ENCODE data around the gene CAMK1. TPM values are rescaled to one million over a fixed set of nuclear protein-coding genes. Genes with fewer than 3 reads are reported as not detected.

CAMK1 gene
- total and polyA plus RNA-seq, 9 of the 15 experiments (the other 6 are each of a cell fraction or from before 2014, with no cell fraction given): 0.23 to 10.7 (median 6.0) TPM

DNA sequence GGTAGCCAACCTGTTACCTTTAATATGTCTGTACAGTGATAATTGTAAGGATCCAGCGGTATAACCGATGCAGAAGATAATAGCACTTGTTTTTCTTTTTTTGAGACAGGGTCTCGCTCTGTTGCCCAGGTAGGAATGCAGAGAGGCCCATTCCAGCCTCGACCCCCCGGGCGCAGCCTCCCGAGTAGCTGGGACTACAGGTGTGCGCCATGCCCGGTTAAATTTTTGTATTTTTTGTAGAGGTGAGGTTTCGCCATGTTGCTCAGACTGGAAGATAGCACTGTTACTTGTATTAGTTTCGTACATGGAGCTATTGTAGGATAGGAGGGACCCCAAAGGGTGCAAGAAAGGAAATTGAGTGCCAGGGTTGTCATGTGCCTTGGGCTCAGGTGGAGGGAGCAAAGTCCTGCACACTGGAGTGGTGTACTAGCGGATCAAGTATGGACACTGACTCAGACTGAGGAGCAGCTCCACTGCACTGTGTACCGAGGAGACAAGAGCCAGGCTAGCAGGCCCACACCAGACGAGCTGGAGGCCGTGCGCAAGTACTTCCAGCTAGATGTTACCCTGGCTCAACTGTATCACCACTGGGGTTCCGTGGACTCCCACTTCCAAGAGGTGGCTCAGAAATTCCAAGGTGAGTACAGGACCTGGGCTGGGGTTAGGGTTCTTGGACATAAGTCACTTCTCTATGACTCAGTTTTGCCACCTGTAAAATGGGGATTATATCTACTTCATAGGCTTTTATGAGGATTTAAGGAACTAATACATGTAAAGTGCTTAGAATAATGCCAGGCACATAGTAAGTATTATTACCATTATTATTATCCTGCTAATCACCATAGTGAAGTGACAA, 19.0 kb downstream of the CAMK1 start:
- Histone ChIP-seq H3K79me2 (ENCODE audit: control insufficient read depth, insufficient read depth, low read length) (peaks cover 16% of the 10 kb centered on the region), H3K27me3 (ENCODE audit: control insufficient read depth in 2 of 2, insufficient read depth in 2 of 2, low read length in 2 of 2) (no peaks in the 10 kb centered on the region), H3K4me2 (ENCODE audit: insufficient read depth, low read length) (peak overlapping the region; percentile 95), H3K27ac (ENCODE audit: extremely low read depth, low read depth, low read length) (peak overlapping the region; percentile 82), H3K36me3 (ENCODE audit: control insufficient read depth, insufficient read depth, low read length) (peaks cover 64% of the 10 kb centered on the region), H3K9me1 (ENCODE audit: control insufficient read depth, insufficient read depth, low read length) (no peaks in the 10 kb centered on the region), H3K4me1 (replicated peaks in 1 of 2; ENCODE audit: control insufficient read depth in 2 of 2, insufficient read depth in 2 of 2, low read length in 2 of 2) (peaks cover 12 to 31% of the 10 kb centered on the region in 2 experiments; a peak in 4 of 5 replicates), H3K9ac (ENCODE audit: insufficient read depth in 1 of 2, low read depth in 2 of 2, low read length in 2 of 2) (peak overlapping the region; percentile 78 to 92), H4K20me1 (replicated peaks; ENCODE audit: control insufficient read depth, insufficient read depth, low read length) (no peaks in the 10 kb centered on the region), H2AFZ (ENCODE audit: low read depth, low read length) (peak overlapping the region; percentile 95), H3K4me3 (peak overlapping the region; percentile 69), H3K9me3 (replicated peaks; ENCODE audit: control insufficient read depth, insufficient read depth, low read depth, low read length) (no peaks in the 10 kb centered on the region)
- ATAC-seq (peak; percentile 13), DNase-seq (ENCODE audit: extremely low read depth in 1 of 4, low spot score in 3 of 4) (peak; percentile 48 to 60 (median 50)), FAIRE-seq (no peak)
- intact Hi-C loops (cut with micrococcal nuclease): loop anchor here (1.0 kb wide), 1 partner anchor 42 kb away; the partner anchor contains the start of gene TADA3
- in situ Hi-C loops (cut with MboI): no loop called here
- ChIA-PET POLR2A (interaction anchor here (0.6 to 1.5 kb wide), 11 partner anchors 11 to 435 kb away, joined by 3 to 5 read pairs (median 3); partner anchors contain the start of gene BRPF1), CTCF (ENCODE audit: low intra/inter-chr PET ratio) (no interaction called here)
- WGBS (ENCODE audit: insufficient coverage, low coverage, missing lambda C conversion rate): 14% methylated on average over 17 of the region's 17 CpGs
- BruUV-seq (replicated peaks): no TSS peak
- TF ChIP-seq TSC22D4 (tag; IDR thresholded peaks at IDR 0.05) (no peak), ZBTB7A (IDR thresholded peaks at IDR 0.05; ENCODE audit: borderline replicate concordance, control insufficient read depth, low read depth, low read length) (no peak), HEY1 (CRISPR knock-in tag; IDR thresholded peaks at IDR 0.05; ENCODE audit: borderline replicate concordance) (no peak), ATF7 (IDR thresholded peaks at IDR 0.05) (no peak), CBX1 (IDR thresholded peaks at IDR 0.05; ENCODE audit: low read depth) (peak; percentile 68; the same call in 1 of the 2 replicates), ZNF121 (CRISPR knock-in tag; conservative IDR thresholded peaks at IDR 0.05) (peak; percentile 44), HNRNPL (IDR thresholded peaks at IDR 0.05; ENCODE audit: low read depth, low read length) (no peak), SP2 (IDR thresholded peaks at IDR 0.05; ENCODE audit: extremely low read depth, low read depth, low read length, poor library complexity, severe bottlenecking) (no peak), HDAC2 (IDR thresholded peaks at IDR 0.05) (peak; percentile 89)
- TF ChIP-seq, protein P1, sequence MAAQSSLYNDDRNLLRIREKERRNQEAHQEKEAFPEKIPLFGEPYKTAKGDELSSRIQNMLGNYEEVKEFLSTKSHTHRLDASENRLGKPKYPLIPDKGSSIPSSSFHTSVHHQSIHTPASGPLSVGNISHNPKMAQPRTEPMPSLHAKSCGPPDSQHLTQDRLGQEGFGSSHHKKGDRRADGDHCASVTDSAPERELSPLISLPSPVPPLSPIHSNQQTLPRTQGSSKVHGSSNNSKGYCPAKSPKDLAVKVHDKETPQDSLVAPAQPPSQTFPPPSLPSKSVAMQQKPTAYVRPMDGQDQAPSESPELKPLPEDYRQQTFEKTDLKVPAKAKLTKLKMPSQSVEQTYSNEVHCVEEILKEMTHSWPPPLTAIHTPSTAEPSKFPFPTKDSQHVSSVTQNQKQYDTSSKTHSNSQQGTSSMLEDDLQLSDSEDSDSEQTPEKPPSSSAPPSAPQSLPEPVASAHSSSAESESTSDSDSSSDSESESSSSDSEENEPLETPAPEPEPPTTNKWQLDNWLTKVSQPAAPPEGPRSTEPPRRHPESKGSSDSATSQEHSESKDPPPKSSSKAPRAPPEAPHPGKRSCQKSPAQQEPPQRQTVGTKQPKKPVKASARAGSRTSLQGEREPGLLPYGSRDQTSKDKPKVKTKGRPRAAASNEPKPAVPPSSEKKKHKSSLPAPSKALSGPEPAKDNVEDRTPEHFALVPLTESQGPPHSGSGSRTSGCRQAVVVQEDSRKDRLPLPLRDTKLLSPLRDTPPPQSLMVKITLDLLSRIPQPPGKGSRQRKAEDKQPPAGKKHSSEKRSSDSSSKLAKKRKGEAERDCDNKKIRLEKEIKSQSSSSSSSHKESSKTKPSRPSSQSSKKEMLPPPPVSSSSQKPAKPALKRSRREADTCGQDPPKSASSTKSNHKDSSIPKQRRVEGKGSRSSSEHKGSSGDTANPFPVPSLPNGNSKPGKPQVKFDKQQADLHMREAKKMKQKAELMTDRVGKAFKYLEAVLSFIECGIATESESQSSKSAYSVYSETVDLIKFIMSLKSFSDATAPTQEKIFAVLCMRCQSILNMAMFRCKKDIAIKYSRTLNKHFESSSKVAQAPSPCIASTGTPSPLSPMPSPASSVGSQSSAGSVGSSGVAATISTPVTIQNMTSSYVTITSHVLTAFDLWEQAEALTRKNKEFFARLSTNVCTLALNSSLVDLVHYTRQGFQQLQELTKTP (IDR thresholded peaks at IDR 0.05; ENCODE audit: low read depth in 1 of 2, partially characterized antibody in 2 of 2): no peak
- TF ChIP-seq, protein P2, sequence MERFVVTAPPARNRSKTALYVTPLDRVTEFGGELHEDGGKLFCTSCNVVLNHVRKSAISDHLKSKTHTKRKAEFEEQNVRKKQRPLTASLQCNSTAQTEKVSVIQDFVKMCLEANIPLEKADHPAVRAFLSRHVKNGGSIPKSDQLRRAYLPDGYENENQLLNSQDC (CRISPR knock-in tag; IDR thresholded peaks at IDR 0.05): no peak
- TF ChIP-seq, protein P3, sequence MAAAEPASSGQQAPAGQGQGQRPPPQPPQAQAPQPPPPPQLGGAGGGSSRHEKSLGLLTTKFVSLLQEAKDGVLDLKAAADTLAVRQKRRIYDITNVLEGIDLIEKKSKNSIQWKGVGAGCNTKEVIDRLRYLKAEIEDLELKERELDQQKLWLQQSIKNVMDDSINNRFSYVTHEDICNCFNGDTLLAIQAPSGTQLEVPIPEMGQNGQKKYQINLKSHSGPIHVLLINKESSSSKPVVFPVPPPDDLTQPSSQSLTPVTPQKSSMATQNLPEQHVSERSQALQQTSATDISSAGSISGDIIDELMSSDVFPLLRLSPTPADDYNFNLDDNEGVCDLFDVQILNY (CRISPR knock-in tag; IDR thresholded peaks at IDR 0.05): no peak
